HepG2 (cell line): ENCODE results near the gene ZNF195.
"Not testable (repeated sequence)": the region's sequence is repeated elsewhere in the genome, so short reads cannot be mapped to it uniquely, and the experiment has no call there.

Source experiments
- CCDC6 ChIP-seq: sonication (generic); formaldehyde crosslinking; IDR thresholded peaks from 2 replicates; pipeline ENCODE4 v1.8.1; 2022; ENCODE audit warnings: mild to moderate bottlenecking, missing genetic modification reagents, moderate library complexity
- CTCF ChIP-seq: sonication (generic); formaldehyde crosslinking; IDR thresholded peaks from 2 replicates; pipeline ENCODE4 v1.5.0; 2020; ENCODE audit warnings: mild to moderate bottlenecking, missing genetic modification reagents, moderate library complexity
- FOXK1 ChIP-seq: sonication (generic); formaldehyde crosslinking; IDR thresholded peaks from 2 replicates; pipeline ENCODE4 v1.4.0; 2020; ENCODE audit warnings: low read depth, missing genetic modification reagents, borderline replicate concordance
- FOXP1 ChIP-seq, 2 experiments: fragments of 450-650 bp in 1 of 2; IDR thresholded peaks; 2 replicates each; pipeline ENCODE4 v1.6.1; 2017 to 2018; ENCODE audit warnings: antibody characterized with exemption in 1 of 2
- PCBP2 ChIP-seq: fragments of 200-400 bp; formaldehyde crosslinking; optimal IDR thresholded peaks from 2 replicates; pipeline ENCODE3; 2018; ENCODE audit warnings: low read length, low read depth; ENCODE audit not compliant: poor library complexity, severe bottlenecking
- POLR2A ChIP-seq, 2 experiments: IDR thresholded peaks; 2 replicates each; pipeline ENCODE4 v1.6.1; 2011; ENCODE audit warnings: low read depth in 2 of 2, low read length in 2 of 2, mild to moderate bottlenecking in 1 of 2, moderate library complexity in 1 of 2; ENCODE audit not compliant: insufficient read depth in 1 of 2
- POLR2AphosphoS5 ChIP-seq: IDR thresholded peaks from 2 replicates; pipeline ENCODE4 v1.6.1; 2012; ENCODE audit warnings: low read depth, low read length
- SMC3 ChIP-seq: IDR thresholded peaks from 2 replicates; pipeline ENCODE4 v1.6.1; 2011; ENCODE audit warnings: low read length, improper control_type of control experiment
- TBL1XR1 ChIP-seq: fragments of 150-350 bp; IDR thresholded peaks from 2 replicates; pipeline ENCODE4 v1.6.1; 2014; ENCODE audit warnings: borderline replicate concordance, low read length; ENCODE audit not compliant: partially characterized antibody
- ZKSCAN1 ChIP-seq: fragments of 150-350 bp; IDR thresholded peaks from 2 replicates; pipeline ENCODE4 v1.6.1; 2014; ENCODE audit warnings: low read length
- TF ChIP-seq, protein P1 (sequence below): sonication (generic); formaldehyde crosslinking; IDR thresholded peaks from 2 replicates; pipeline ENCODE4 v1.5.1; 2020; ENCODE audit warnings: missing genetic modification reagents, mild to moderate bottlenecking, borderline replicate concordance

GRCh38 chr11:3422380-3423137 lies 43.6 kb upstream of the ZNF195 start:
- TF ChIP-seq ZKSCAN1; FOXP1 (IDR thresholded peaks at IDR 0.05); FOXP1 (CRISPR knock-in tag; IDR thresholded peaks at IDR 0.05); SMC3; PCBP2; TBL1XR1; POLR2AphosphoS5; POLR2A (IDR thresholded peaks at IDR 0.05; ENCODE audit: insufficient read depth in 1 of 2, low read depth in 2 of 2, low read length in 2 of 2): not testable (repeated sequence)
- TF ChIP-seq CCDC6 (CRISPR knock-in tag) (peak; percentile 47; the same call in 1 of the 2 replicates), FOXK1 (0 out of 2 replicates have a peak, but pooled peaks have one; percentile 18), CTCF (CRISPR knock-in tag) (0 out of 2 replicates have a peak, but pooled peaks have one; percentile 30)
- TF ChIP-seq, protein P1, sequence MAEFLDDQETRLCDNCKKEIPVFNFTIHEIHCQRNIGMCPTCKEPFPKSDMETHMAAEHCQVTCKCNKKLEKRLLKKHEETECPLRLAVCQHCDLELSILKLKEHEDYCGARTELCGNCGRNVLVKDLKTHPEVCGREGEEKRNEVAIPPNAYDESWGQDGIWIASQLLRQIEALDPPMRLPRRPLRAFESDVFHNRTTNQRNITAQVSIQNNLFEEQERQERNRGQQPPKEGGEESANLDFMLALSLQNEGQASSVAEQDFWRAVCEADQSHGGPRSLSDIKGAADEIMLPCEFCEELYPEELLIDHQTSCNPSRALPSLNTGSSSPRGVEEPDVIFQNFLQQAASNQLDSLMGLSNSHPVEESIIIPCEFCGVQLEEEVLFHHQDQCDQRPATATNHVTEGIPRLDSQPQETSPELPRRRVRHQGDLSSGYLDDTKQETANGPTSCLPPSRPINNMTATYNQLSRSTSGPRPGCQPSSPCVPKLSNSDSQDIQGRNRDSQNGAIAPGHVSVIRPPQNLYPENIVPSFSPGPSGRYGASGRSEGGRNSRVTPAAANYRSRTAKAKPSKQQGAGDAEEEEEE (CRISPR knock-in tag): not testable (repeated sequence)
